Body of pancreas (tissue), 4 donors: ENCODE data around the gene RALGAPA1.

Source experiments
- CTCF ChIP-seq, 7 experiments: fragments of 450-650 bp in 4 of 7; fragments of 200-600 bp in 3 of 7; sonication (generic) in 3 of 7; IDR thresholded peaks; one replicate each; pipeline ENCODE4 v1.5.1; 2016 to 2019; ENCODE audit warnings: antibody characterized with exemption in 7 of 7
- POLR2A ChIP-seq, 3 donors: fragments of 450-650 bp; IDR thresholded peaks; one replicate each; pipeline ENCODE4 v1.6.1; 2016; ENCODE audit warnings: antibody characterized with exemption in 3 of 3, mild to moderate bottlenecking in 2 of 3

DNA sequence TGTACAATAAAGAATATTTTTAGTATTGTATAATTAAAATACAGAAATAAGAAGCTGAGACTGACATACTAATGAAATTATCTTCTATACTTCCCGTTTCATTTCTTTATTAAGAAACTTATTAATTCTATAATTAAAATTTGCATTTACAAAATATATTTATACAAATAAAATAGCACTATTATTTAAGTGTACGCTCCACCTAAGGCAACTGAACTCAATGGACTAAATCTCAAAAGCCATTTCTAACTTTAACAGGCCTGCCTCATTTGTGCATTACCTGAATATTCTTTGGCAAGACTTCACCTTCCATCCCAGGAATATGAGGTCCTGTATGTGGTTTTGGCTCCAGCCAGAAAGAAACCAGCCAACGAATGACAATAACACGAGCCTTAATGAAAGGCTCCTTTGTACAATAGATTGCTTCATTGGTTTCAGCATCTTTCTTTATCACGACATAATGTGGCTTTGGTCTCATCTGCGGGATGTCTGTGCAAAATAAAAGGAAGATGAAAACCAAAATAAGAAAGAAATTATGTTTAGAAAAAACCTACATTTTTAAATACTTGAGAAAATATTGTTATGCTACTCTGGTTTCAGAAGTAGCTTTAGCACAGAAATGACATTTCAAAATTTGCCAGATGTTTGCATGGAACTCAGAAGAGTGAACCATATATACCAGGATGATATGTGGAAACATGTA is 58.7 kb downstream of the RALGAPA1 start:
- TF ChIP-seq CTCF (IDR thresholded peaks at IDR 0.05) (no peak), POLR2A (IDR thresholded peaks at IDR 0.05) (no peak)
